Right lobe of liver (tissue), 6 donors: ENCODE results near the gene ATXN10. TPM values are rescaled to one million over a fixed set of nuclear protein-coding genes. Genes with fewer than 3 reads are reported as not detected.

ENCODE experiments used
- ATAC-seq, 4 donors: fragments of 200-7000 bp; cut with Tn5 transposase; one replicate each; pipeline ENCODE4 v1.9.1; 2020; ENCODE audit warnings: mild to moderate bottlenecking in 4 of 4, moderate library complexity in 4 of 4
- DNase-seq, 3 donors: peaks; one replicate each; pipeline ENCODE4 v3.0.0-alpha.2; 2020
- H3K27ac ChIP-seq, 3 donors: fragments of 200-600 bp; one replicate each; pipeline ENCODE4 v1.8.0; 2022
- H3K27me3 ChIP-seq, 2 donors: fragments of 200-600 bp; one replicate each; pipeline ENCODE4 v1.8.0; 2022
- H3K36me3 ChIP-seq, 4 donors: fragments of 200-600 bp; sonication (generic) in 1 of 4; one replicate each; pipeline versions ENCODE4 v1.5.1 to v1.8.0; 2017 to 2022; ENCODE audit warnings: control low read depth in 1 of 4
- H3K4me1 ChIP-seq, 4 donors: fragments of 200-600 bp; sonication (generic) in 1 of 4; one replicate each; pipeline versions ENCODE4 v1.5.1 to v1.8.0; 2017 to 2022; ENCODE audit warnings: control low read depth in 1 of 4
- H3K4me3 ChIP-seq, 3 donors: fragments of 200-600 bp; one replicate each; pipeline ENCODE4 v1.8.0; 2022
- H3K9me3 ChIP-seq, 4 donors: fragments of 200-600 bp; sonication (generic) in 1 of 4; one replicate each; pipeline versions ENCODE4 v1.5.1 to v1.8.0; 2017 to 2022; ENCODE audit warnings: control low read depth in 1 of 4
- CTCF ChIP-seq, 4 donors: fragments of 200-600 bp in 3 of 4; fragments of 450-650 bp in 1 of 4; IDR thresholded peaks; one replicate each; pipeline versions ENCODE4 v1.5.1 to v1.8.0; 2016 to 2022; ENCODE audit warnings: antibody characterized with exemption in 4 of 4, mild to moderate bottlenecking in 2 of 4
- POLR2A ChIP-seq: fragments of 450-650 bp; IDR thresholded peaks from one replicate; pipeline ENCODE4 v1.6.1; 2017; ENCODE audit warnings: antibody characterized with exemption, mild to moderate bottlenecking
- WGBS: methylation state at CpG from one replicate; pipeline ENCODE4 v1.1.6; 2018; ENCODE audit warnings: low coverage, low lambda C conversion rate; ENCODE audit not compliant: insufficient coverage; ENCODE audit errors: missing lambda C conversion rate; 5-methylcytosine and 5-hydroxymethylcytosine counted together
- intact Hi-C, 2 donors: fragments of 100-400 bp; cut with DNase I; formaldehyde crosslinking; loops; one replicate each; pipeline versions ENCODE4 v1.11.2 to v1.14.1; 2022
- total RNA-seq, 6 experiments: library from RNA; depleted of rRNA in 2 of 6; stranded (reverse); fragments of >200 nt in 2 of 6; fragmentation: NEBNext Ultra II Directional in 3 of 6; extraction: Animal tissue kit (Norgen Biotek cat#: 25700) in 3 of 6; gene quantifications; one replicate each; pipeline versions ENCODE4 v1.1.0 to v1.2.4, GENCODE V29; 2016 to 2023
- donor health status: DM: no; HTN: yes; CAD: no.
- donor health status: DM: no; HTN: no; CAD: no.
- donor health status: DM: no; HTN: no; CAD: no.
- donor health status: DM: no; HTN: yes; CAD: no.
- donor health status: DM: no; HTN: yes; CAD: no.

Gene ATXN10
- total RNA-seq, 6 experiments from 2014 or later: 70.0 to 118 (median 84.3) TPM

- DNase-seq (no peak), ATAC-seq (no peak)
- intact Hi-C loops: no loop called here
- no peak overlapping the region for H3K4me3 ChIP-seq
- no peaks in the 10 kb centered on the region for H3K9me3 ChIP-seq
- WGBS: 95% methylated on average over 3 of the region's 3 CpGs
- no peak for TF ChIP-seq CTCF (IDR thresholded peaks at IDR 0.05)
- TF ChIP-seq POLR2A: no peak
- no peak overlapping the region for H3K27ac ChIP-seq
- no peaks in the 10 kb centered on the region for H3K27me3 ChIP-seq
- H3K36me3 ChIP-seq: peaks cover 0 to 8% (median 4%) of the 10 kb centered on the region in 4 donors
- H3K4me1 ChIP-seq: no peaks in the 10 kb centered on the region
These were observed 175.3 kb downstream of the ATXN10 start for GRCh38 chr22:45846952-45847351.

GRCh38 chr22:45848904-45849303 is 177.3 kb downstream of the ATXN10 start:
- Histone ChIP-seq H3K9me3 (peaks cover 0 to 5% (median 0%) of the 10 kb centered on the region in 4 donors), H3K27me3 (no peaks in the 10 kb centered on the region), H3K27ac (no peak overlapping the region), H3K4me3 (no peak overlapping the region), H3K4me1 (no peaks in the 10 kb centered on the region), H3K36me3 (peaks cover 0 to 6% (median 2%) of the 10 kb centered on the region in 4 donors)
- DNase-seq: no peak
- TF ChIP-seq POLR2A: no peak
- 96% methylated on average over 2 of the region's 2 CpGs for WGBS
- no peak for ATAC-seq
- intact Hi-C loops: no loop called here

GRCh38 chr22:45852826-45853225 is 181.2 kb downstream of the ATXN10 start:
- no peak for DNase-seq
- H3K27me3 ChIP-seq: no peaks in the 10 kb centered on the region
- H3K4me1 ChIP-seq: no peaks in the 10 kb centered on the region
- TF ChIP-seq POLR2A (no peak), CTCF (IDR thresholded peaks at IDR 0.05) (no peak)
- H3K9me3 ChIP-seq: peaks cover 0 to 5% (median 0%) of the 10 kb centered on the region in 4 donors
- peaks cover 0 to 2% (median 0%) of the 10 kb centered on the region in 4 donors for H3K36me3 ChIP-seq
- no peak for ATAC-seq
- no peak overlapping the region for H3K4me3 ChIP-seq
- intact Hi-C loops: no loop called here
- no peak overlapping the region for H3K27ac ChIP-seq
- 100% methylated on average over 2 of the region's 2 CpGs for WGBS

- Histone ChIP-seq H3K9me3 (peaks cover 0 to 5% (median 0%) of the 10 kb centered on the region in 4 donors), H3K27ac (no peak overlapping the region), H3K36me3 (peaks cover 0 to 2% (median 0%) of the 10 kb centered on the region in 4 donors), H3K4me3 (no peak overlapping the region), H3K4me1 (no peaks in the 10 kb centered on the region), H3K27me3 (no peaks in the 10 kb centered on the region)
- no peak for DNase-seq
- no peak for TF ChIP-seq POLR2A
- ATAC-seq: no peak
- WGBS: no CpG with 5 or more reads among the region's 2 CpGs
- intact Hi-C loops: no loop called here
These were observed 184.3 kb downstream of the ATXN10 start for GRCh38 chr22:45855961-45856360.

- DNase-seq: no peak
- H3K4me1 ChIP-seq: no peaks in the 10 kb centered on the region
- intact Hi-C loops: no loop called here
- H3K4me3 ChIP-seq: no peak overlapping the region
- H3K9me3 ChIP-seq: peaks cover 0 to 5% (median 0%) of the 10 kb centered on the region in 4 donors
- no peaks in the 10 kb centered on the region for H3K27me3 ChIP-seq
- no peak for ATAC-seq
- WGBS: 94% methylated on average over 4 of the region's 5 CpGs
- peaks cover 0 to 2% (median 0%) of the 10 kb centered on the region in 4 donors for H3K36me3 ChIP-seq
- no peak for TF ChIP-seq CTCF (IDR thresholded peaks at IDR 0.05)
- no peak overlapping the region for H3K27ac ChIP-seq
These were observed 185.9 kb downstream of the ATXN10 start for GRCh38 chr22:45857519-45857918.
